GM20431 (cell line): Measurements from ENCODE around the gene ATAD3B.

ENCODE experiments used
- in situ Hi-C: fragments of 300-500 bp; cut with MseI, MboI; formaldehyde crosslinking; loops from one replicate; pipeline ENCODE4 v1.15.0; 2020; ENCODE audit warnings: low sequenced_read_pairs; ENCODE audit not compliant: unreplicated experiment

ATAD3B gene

DNA sequence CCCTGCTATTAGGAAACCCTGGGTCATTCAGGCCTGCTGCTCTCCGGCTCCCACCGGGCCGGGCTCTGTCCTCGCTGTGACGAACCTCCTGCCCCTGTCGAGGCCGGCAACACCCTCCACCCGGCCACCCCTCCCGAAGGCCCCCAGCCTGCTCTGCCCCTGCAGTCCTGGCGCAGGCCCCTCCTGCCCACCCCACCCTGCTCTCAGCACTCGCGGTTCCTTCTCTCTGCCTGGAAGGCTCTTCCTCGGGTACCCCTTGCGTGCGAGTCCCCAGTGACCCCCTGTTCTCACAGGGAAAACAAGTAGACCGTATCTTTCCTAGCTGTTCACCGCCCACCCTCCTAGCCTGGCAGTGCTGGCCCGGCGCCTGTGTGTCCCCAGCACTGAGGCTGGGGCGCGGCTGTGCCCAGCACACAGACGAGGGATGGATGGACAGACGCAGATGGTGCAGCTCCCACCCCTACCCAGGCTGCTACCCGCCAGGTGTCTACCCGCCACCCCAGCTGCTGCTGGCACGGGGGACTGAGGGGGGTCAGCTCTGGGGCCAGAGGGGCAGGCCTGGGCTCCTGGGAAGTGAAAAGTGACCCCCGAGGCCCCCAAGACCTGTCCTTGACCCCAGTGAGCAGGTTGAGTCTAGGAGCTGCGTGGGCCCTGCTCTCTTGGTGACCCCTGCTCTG lies 39.2 kb upstream of the ATAD3B start:
- in situ Hi-C loops, result no loop called here

DNA sequence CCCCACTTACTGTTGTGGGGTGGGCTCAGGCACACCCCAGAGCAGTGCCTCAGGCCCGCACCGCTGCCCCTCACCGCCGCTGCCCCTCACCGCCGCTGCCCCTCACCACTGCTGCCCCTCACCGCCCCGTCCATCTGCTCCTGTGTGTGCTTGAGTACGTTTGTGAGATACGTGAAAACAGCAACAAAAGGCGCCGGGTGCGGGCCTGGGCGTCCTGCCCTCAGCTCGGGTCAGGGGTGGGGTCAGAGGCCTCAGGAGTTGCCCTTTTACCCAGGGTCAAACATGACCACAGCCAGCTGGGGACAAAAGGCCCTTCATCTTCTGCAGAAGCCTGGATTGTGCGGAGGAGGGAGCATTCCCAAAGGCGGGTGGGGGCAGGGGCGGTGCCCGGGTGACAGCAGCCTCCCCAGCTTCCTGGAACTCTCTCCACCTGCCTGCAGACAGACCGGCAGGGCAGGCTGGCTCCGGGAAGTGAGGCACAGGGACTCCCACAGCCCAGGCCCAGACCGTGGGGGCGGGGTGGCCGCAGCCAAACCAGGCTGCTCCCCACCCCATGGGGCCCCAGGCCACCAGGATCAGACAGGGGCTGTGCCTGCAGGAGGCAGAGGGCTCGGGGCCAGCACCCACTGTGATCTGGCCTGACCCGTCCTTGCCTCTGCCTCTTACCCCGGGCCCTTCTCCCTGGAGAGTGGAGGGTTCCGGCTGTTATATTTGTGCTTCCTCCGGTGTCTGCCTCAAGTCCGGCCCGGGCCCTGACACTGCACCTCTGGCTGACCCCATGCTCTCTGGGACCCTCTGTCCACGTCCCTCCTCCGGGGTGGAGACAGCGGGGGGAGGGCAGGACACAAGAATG lies 38.4 kb upstream of the ATAD3B start:
- in situ Hi-C loops, result no loop called here

DNA sequence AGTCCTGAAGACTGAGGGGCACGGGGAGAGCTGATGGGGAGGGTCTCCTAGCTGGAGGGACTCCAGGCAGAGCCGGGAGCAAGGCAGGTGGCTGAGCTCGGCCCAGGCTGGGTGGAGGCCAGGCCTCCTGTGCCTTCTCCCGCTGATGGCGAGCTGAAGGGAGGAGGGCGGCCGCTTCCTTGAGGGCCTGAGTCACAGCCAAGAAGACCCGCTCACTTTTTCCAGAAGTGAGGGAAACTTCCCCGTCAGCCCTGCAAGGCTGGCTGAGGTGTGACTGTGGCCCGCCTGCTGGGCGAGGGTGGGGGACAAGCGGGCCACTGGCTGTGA lies 37.8 kb upstream of the ATAD3B start:
- in situ Hi-C loops, result no loop called here

DNA sequence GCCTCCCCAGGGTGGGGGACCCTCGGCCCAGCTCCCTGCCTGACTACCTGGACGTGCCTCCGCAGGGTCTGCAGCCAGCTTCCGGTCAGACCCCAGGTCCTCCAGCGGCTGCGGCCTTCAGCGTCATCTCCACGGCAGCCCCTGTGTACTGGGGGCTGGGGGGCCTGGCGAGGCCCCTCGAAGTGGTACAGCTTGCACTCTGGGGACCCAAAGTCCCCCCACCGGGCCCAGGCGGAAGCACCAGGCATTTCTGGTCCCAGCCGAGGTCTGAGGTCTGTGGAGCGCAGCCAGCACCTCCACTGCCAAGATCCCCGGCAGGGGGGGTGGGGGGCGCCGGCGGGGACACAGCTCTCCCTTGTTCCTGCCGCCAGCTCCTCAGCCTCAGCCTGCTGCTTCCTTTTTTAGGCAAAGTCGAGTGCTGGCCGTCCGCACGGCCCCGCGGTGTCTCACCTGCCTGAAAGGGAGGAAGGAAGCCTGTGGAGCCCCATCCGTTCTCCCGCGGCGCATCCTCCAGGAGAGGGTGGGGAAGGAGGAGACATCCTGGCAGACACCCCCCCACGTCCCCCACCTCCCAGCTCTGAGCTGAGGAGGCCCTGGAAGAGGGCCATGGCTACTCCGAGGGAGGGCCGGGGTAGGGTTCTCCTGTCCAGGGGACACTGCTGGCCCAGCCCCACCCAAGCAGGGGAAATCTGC lies 37.3 kb upstream of the ATAD3B start:
- in situ Hi-C loops, result no loop called here

DNA sequence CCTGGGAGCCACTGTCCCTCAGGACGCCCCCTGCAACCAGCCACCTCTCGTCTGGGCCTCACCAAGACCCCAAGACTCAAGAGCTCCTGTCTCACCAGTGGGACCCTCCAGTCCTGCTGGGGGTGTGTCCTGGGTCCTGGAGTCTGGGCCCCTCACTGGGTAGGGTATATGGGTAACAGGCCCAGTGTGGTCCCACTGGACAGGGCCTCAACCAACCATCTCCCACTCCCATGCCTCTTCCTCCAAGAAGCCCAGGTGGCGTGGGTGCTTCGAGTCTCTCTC lies 36.8 kb upstream of the ATAD3B start:
- in situ Hi-C loops, result no loop called here

DNA sequence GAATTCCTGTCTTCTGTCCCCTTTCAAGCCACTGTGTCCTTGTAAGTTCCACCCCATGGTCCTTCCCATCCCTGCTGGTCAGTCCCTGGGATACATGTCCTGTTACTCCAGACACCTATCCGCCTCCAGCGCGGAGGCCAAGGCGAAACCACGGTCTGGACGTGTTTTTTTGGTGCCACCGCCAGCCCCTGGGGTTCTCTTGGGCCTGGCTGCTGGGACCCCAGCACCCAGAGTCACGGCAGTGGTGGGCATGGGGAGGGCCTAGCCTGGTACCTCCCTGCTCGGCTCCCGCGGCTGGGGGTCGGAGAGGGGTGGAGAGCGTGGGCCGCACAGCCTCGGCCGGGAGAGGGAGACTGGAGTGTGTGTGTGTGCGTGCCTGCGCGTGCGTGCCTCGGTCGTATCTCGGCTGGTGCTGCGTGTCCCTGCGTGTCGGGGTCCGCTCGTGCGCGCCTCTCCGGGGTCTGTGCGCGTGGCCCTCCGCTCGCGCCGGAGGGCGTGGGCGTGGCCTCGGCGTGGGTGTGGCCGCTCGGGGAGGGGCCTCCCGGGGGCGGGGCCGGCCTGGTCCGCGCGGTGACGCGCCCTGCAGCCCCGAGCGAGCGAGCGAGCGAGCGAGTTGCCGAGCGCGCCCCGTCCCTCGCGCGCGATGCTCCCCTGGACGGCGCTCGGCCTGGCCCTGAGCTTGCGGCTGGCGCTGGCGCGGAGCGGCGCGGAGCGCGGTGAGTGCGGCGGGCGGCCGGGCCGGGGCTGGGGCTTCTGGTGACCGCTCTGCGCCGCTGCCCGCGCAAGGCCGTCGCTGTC lies 36.3 kb upstream of the ATAD3B start, which contains the start of gene VWA1:
Gene VWA1 (plus strand): TSS at position 585 of the 798 bp plus-strand sequence. CDS start 59 bp downstream, at position 644.
- in situ Hi-C loops, result no loop called here

DNA sequence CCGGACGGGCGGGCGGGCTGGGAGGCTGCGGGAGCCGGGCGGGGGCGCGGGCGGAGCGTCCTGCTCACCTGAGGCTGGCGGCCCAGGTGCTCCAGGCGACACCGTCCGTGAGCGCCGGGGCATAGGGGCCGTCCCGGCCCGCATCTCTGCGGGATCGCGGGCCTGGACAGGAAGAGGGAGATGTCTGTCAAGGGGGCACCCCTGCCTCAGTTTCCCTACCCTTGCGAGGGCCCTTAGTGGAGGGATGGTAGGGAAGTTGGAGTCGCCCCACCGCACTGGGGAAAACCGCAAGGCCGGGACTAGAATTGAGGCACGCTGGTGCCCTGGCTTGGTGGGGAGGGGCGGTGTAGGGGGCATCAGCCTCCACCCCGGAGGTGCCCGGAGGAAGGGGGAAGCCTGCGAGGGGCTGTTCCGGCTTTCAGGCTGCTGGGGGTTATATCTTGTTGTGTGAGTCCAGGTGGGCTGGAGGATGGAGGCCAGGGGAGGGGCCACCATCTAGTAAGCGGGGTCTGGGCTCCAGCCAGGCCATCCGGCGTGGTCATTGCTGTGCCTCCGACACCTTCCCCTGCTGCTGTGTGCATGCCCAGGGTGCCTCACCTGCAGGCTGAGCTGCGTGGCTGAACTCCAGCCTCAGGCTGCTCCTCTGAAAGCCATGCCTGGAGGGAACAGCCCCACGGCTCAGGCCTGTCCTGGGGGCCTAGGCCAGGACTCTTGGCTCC lies 35.5 kb upstream of the ATAD3B start:
- in situ Hi-C loops, result no loop called here

DNA sequence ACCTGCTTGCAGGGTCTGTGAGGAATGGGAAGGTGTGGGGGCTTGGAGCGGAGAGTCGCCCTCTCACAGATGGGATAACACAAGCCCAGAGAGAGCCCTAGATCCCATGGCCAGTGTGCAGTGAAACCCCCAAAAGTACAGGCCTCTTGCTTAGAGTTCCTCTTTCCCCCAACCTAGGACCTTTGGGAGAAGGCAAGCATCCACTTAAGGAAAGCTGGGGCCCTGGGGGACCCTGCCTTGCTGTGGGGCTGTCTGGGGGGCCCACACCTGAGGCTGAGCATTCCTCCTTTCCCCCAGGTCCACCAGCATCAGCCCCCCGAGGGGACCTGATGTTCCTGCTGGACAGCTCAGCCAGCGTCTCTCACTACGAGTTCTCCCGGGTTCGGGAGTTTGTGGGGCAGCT lies 34.9 kb upstream of the ATAD3B start:
- in situ Hi-C loops, result no loop called here

DNA sequence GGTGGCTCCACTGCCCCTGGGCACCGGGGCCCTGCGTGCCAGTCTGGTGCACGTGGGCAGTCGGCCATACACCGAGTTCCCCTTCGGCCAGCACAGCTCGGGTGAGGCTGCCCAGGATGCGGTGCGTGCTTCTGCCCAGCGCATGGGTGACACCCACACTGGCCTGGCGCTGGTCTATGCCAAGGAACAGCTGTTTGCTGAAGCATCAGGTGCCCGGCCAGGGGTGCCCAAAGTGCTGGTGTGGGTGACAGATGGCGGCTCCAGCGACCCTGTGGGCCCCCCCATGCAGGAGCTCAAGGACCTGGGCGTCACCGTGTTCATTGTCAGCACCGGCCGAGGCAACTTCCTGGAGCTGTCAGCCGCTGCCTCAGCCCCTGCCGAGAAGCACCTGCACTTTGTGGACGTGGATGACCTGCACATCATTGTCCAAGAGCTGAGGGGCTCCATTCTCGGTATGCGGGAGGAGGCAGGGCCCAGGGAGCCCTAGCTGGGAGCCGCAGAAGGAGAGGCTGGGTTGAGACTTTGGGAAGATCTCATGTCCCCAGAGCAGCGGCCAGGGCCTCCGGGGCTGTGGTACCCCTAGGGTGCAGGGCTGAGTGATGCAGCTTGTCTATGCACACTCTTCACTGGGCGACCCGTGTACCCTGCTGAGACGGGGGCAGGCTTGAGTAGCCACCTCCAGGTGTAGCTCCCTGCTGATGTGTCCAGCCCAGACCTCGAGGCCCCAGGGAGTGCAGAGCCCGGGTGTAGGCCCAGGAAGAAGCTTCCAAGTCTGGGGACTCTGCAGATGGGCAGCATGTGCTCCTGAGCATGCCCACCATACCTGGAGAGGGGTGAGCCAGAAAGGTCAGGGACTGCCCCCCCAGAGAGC lies 34.3 kb upstream of the ATAD3B start:
- in situ Hi-C loops, result no loop called here

DNA sequence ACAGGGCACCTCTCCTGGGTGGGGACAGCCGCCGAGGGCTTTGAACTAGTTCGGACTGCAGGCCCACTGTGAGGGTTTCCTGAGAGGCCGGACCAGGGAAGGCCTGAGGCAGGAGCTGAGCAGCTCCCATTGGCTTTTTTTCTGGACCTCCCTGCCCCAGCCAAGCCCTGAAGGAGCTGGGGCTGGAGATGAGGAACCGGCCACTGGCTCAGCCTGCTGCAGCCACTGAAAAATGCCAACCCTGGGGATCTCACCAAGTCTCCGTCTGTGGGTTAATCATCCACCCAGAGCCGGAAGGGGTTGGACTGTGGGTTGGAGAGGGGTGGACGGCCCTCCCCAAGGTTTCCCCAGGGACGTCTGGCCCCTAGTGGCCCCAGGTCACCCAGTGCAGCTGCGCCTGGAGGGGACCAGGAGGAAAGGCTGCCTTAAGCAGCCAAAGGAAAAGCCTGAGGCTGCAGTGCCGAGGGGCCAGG lies 33.6 kb upstream of the ATAD3B start:
- in situ Hi-C loops, result no loop called here

DNA sequence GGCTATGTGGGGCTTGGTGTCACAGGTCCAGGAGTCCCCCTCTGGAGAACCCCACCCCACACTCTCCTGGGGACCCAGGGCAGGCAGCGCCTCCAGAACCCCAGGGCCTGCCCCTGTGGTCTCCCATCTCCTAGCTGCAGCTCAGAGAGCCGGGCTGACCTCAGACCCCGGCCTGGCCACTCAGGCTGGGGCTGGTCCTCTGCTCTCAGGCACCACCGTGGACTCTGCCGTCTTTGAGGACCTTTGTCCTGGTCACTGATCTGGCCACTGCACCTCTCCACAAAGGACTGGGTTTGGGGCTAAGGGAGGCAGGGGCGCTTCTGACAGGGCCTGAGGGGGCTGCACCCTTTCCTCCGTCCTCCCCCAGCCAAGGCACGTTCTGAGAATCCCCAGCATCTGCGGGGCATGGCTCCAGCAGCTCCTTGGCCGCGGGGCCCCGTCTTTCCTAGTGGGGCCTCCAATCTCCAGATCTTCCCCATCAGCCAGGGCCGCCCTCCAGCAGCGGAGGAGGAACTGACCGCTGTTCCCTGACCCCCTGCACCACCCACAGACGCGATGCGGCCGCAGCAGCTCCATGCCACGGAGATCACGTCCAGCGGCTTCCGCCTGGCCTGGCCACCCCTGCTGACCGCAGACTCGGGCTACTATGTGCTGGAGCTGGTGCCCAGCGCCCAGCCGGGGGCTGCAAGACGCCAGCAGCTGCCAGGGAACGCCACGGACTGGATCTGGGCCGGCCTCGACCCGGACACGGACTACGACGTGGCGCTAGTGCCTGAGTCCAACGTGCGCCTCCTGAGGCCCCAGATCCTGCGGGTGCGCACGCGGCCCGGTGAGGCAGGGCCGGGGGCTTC lies 32.8 kb upstream of the ATAD3B start:
- in situ Hi-C loops, result no loop called here

DNA sequence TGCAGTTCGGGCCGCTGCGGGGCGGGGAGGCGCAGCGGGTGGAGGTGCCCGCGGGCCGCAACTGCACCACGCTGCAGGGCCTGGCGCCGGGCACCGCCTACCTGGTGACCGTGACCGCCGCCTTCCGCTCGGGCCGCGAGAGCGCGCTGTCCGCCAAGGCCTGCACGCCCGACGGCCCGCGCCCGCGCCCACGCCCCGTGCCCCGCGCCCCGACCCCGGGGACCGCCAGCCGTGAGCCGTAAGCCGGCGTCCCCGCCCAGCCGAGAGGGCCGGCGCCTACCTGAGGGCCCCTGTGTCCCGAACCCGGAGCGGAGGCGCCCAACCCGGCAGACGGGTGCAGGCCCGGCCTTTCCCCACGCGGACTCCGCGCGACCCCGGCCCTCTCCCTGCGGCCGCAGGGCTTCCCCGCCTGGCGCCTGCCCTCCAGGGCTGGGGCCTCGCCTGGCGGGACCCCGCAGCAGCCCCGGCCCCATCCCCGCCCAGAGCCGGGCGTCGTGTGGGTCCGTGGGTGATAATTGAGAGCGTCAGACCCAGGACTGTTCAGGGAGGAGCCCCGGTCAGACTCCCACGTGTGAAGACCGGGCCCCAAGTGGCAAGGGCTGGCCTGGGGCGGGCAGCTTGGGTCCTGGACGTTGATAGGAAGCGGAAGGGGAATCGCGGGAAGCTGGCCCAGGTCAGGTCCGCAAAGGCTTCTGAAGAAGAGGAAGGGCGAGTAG lies 31.9 kb upstream of the ATAD3B start:
- in situ Hi-C loops, result no loop called here

DNA sequence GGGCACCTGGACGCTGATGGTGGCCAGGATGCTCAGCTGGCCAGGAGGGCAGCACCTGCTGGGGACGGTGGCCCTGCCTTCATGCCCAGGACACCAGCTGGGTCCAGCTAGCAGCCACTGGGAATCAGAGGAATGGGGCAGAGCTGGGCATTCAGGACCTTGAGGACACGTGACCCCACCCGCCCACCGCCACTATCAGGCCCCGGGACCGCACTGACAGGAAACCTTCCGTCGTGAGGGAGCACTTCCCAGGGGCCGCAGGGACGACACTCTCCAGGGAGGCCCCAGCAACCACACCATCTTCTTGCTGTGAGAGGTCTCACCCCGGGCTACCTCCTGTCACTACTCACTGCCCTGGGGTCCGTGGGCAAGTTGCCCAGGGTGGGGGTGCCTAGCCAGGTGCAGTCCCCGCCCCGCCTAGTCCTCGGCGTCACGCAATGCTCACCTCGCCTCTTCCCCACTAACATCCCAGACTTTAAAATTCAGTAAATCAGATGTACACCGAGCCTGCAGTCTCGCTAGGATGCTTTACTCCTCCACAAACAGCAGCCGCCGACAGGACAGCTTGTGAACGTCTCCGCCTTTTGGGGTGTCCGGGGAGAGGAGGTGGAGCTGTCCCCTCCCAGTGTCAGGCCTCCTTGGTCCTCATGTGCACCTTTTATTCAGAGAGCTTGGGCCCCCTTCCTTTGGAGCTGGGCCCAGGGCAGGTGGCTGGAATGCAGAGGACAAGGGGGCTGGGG lies 31.1 kb upstream of the ATAD3B start:
- in situ Hi-C loops, result no loop called here

DNA sequence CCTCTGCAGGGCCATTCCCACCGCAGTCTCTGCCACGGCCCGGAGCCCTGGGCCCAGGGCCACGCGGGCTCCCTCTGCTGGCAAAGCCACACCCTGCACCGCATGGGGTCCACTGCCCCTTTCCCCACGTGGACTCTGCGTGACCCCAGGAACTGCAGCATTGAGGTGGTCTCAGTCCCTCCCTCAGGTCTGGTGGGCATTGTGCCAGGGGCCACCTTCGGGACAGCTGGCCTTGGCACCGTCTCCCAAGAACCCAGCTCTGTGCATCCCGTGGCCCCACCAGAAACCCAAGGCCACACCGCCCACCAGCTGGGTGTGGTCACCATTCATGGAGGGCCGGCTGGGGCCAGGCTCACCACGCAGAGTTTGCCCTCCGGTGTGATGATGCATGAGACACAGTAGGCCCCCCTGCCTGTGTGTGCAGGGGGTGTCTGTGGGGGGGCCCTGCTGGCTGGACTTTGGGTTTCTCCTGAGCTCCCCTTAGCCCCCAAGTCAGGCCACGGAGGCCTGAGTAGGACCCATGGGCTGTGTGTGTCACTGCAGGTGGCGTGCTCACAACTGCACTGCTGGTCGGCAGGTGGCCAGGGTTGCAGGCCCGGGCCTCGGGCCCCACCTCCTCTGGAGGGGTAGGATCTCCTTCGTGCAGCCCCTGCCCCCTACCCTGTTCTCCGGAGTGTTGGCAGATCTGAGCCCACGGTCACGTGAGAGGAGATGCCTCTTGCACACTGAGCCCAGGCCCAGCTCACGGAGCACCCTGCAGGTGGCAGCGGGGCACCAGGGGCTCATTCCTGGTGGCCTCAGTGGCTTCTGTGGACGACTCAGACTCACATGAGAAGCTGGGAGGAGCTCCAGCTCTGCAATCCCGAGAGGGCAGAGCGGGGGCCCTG lies 30.3 kb upstream of the ATAD3B start:
- in situ Hi-C loops, result no loop called here

DNA sequence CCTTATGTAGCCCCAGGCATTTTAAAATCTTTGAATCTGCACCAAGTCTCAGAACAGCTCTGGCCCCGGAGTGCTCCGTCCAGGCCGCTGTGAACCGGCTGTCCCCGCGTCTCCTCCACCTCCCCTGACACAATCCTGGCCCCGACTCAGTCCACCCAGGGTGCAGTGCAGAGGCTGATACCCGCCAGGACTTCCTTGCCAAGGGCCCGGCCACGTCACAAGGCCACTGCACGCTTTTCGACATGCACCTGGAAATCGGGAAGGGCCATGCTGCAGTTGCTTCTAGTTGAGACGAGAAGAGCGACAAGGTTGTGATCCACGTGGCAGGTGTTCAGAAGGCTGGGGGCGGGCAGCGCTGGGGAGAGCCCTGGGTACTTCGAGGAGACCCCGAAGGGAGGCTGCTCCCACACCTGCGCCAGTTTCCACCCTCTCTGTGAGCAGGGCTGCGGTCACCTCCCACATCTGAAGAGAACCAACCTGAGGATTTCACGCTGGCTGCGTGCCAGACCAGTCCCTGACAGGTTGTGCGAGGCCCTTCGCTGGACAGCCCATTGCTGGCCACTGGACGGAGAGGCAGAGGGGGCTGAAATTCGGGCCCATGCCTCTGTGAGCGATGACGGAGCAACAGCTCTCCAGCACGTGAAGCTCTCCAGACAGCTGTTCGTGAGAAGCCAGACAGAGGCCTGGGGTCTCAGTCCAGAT lies 29.3 kb upstream of the ATAD3B start:
- in situ Hi-C loops, result no loop called here
